ENCODE results near the gene HSPB1. TPM values are rescaled to one million over a fixed set of nuclear protein-coding genes. Genes with fewer than 3 reads are reported as not detected.
A peak's percentile ranks its signal among the peaks of the same experiment; 100 is the strongest.
"Not testable (repeated sequence)": the region's sequence is repeated elsewhere in the genome, so short reads cannot be mapped to it uniquely, and the experiment has no call there.

The HSPB1 gene
- total RNA-seq (2014; rRNA removed; shearing (Covaris generic)): 84.7 and 92.2 TPM in 2 replicates
- 925 and 1,406 TPM in 2 replicates for polyA plus RNA-seq (2015; cell fraction: cytosol; rRNA removed)
- polyA plus RNA-seq (2015; cell fraction: nucleus; rRNA removed): 91.6 and 136 TPM in 2 replicates

DNA sequence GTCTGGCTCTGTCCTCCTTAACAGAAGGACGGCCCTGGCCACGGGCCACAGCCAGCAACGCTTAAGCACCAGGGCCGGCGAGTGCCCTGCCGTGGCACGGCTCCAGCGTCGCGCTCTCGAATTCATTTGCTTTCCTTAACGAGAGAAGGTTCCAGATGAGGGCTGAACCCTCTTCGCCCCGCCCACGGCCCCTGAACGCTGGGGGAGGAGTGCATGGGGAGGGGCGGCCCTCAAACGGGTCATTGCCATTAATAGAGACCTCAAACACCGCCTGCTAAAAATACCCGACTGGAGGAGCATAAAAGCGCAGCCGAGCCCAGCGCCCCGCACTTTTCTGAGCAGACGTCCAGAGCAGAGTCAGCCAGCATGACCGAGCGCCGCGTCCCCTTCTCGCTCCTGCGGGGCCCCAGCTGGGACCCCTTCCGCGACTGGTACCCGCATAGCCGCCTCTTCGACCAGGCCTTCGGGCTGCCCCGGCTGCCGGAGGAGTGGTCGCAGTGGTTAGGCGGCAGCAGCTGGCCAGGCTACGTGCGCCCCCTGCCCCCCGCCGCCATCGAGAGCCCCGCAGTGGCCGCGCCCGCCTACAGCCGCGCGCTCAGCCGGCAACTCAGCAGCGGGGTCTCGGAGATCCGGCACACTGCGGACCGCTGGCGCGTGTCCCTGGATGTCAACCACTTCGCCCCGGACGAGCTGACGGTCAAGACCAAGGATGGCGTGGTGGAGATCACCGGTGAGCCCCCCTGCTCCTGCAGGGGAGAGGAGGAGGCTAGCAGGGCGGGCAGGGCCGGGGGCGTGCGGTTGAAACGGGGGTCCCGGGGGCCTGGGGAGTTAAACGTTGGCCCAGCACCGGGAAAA, at the start of gene HSPB1:
Gene HSPB1 (plus strand): TSS at position 327 of the 855 bp plus-strand sequence. CDS start 40 bp downstream, at position 367.
- in situ Hi-C loops (cut with HindIII; ENCODE audit: low pct_unique_long_range_greater_than_20kb, low sequenced_read_pairs): no loop called here
- peak; percentile 94 for DNase-seq (ENCODE audit: low read depth, low spot score)

DNA sequence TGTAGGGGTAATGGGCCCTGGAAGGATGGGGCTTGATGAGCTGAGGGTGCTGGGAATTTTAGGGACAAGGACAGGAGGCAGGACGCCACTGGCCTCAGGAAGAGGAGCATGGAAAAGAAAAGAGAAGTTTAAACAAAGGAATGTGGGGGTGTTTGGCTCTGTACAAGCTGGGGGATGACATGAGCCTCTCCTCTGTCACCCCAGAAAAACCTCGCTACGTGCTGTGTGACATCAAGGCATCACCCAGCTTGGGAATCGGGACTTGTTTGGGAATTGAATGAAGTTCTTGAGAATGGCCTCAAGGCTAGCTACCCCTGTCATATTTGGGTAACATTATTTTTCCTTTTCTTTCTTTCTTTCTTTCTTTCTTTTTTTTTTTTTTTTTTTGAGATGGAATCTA, 47.7 kb upstream of the HSPB1 start:
- in situ Hi-C loops (cut with HindIII; ENCODE audit: low pct_unique_long_range_greater_than_20kb, low sequenced_read_pairs): no loop called here
- no peak for DNase-seq (ENCODE audit: low read depth, low spot score)

DNA sequence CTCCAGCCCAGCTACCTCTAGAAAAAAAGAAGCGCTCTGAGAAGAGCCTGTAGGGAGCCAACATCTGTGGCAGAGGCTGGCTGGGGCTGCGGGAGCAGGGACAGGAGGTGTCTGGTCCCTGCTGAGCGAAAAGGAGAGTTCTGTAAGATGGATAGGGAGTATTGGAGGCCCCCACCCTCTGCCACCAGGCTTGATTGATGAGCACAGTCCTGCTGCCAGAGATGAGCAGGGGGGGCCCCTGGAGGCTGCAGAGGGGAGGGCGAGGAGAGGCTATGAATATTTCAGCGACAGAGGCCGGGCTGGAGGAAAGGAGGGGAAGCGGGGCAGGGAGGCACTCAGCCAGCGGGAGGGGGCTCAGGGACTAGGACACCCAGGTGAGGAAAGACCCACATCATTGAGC, 44.5 kb upstream of the HSPB1 start:
- in situ Hi-C loops (cut with HindIII; ENCODE audit: low pct_unique_long_range_greater_than_20kb, low sequenced_read_pairs): no loop called here
- no peak for DNase-seq (ENCODE audit: low read depth, low spot score)

DNA sequence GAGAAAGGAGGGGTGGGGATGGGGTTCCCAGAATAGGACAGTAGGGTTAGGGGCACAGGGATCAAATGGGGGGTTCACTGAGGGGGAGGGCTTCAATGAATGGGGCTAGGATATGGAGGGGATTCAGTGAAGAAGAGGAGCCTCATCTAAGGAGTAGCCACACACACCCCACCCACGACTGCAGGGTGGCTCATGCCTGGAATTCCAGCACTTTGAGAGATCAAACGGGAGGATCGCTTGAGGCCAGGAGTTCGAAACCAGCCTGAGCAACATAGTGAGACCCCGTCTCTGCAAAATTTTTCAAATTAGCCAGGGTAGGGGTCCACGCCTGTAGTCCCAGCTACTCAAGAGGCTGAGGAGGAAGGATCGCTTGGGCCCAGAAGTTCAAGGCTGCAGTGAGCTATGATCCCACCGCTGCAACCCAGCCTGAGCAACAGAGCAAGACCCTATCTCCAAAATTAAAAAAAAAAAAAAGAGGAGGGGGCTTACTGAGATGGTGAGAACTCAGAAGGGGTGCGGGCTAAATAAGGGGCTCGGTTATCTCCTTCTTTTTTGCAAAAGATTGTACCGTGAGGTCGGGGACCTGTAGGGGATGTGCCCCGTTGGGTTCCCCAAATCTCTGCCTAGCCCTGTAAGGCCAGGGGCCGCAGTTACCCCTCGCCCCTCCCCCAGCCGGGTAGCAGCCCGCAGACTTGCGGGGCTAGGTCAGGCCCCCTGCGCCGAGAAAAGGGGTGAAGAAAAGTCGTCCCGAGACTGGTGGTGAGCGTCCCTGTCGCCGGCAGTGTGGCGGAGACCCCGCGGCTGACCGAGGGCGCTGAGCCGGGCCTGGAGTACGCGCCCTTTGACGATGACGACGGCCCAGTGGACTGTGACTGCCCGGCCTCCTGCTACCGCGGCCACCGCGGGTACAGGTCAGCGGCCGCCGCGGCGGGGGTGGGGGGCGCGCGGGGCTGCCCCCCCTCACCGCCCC, 43.1 kb upstream of the HSPB1 start:
- in situ Hi-C loops (cut with HindIII; ENCODE audit: low pct_unique_long_range_greater_than_20kb, low sequenced_read_pairs): no loop called here
- DNase-seq (ENCODE audit: low read depth, low spot score): no peak

DNA sequence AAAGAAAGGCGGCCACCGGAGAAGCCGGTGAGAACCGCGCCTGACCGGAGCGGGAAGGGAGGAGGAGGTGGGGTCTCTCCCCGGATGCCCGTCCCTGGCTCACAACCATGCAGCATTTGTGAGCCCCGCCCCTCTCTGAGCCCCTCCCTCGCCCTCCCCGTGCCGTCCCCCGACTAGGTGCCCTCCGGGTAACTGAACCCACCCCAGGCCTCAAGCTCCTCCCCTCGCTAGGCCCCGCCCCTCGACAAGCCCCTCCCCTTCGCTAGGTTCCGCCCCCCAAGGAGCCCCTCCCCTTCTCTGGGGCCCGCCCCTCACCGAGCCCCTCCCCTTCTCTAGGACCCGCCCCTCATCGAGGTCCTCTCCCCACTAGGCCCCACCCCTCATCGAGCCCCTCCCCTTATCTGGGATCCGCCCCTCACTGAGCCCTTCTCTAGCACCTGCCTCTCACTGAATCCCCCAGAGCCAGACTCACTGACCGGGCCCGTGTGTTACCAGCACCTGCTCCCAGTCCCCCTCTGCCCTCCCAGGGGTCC, 42.2 kb upstream of the HSPB1 start:
- in situ Hi-C loops (cut with HindIII; ENCODE audit: low pct_unique_long_range_greater_than_20kb, low sequenced_read_pairs): no loop called here

DNA sequence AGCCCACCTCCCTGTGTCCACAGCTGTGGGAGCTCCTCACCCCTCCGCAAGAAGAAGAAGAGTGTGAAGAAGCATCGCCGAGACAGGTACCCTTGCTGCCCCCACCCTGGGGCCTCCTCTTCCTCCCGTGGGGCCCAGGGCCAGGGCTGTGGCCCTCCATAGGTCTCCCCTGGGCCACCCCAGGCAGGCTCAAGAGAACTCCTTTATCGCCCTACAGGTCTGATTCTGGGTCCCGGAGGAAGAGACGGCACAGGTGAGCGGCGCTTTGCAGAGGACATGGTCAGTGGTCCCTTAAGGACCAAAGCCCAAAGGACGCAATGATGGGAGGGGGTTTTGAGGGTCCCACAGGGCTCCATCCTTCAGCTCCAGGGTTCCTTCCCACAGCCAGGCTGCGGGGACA, 41.1 kb upstream of the HSPB1 start:
- DNase-seq (ENCODE audit: low read depth, low spot score): no peak
- in situ Hi-C loops (cut with HindIII; ENCODE audit: low pct_unique_long_range_greater_than_20kb, low sequenced_read_pairs): no loop called here

More for the DNA sequence above, 42.2 kb upstream of the HSPB1 start:
- peak; percentile 86 for DNase-seq (ENCODE audit: low read depth, low spot score)

DNA sequence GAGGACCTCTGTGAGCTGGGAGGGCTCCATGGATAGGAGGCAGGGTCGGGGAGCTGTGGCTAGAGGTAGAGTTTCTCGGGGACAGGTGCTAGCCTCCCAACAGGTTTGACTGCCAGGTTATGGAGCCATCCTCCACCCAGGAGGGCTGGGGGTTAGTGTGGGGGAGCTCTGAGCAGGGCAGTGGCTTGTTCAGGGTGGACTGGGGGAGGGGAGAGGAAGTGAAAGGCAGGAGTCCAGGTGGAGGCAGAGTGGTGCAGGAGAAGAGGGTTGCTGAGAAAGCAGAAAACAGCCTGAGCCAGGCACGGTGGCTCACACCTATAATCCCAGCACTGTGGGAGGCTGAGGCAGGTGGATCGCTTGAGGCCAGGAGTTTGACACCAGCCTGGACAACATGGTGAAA, 40.5 kb upstream of the HSPB1 start:
- in situ Hi-C loops (cut with HindIII; ENCODE audit: low pct_unique_long_range_greater_than_20kb, low sequenced_read_pairs): no loop called here
- DNase-seq (ENCODE audit: low read depth, low spot score): no peak

DNA sequence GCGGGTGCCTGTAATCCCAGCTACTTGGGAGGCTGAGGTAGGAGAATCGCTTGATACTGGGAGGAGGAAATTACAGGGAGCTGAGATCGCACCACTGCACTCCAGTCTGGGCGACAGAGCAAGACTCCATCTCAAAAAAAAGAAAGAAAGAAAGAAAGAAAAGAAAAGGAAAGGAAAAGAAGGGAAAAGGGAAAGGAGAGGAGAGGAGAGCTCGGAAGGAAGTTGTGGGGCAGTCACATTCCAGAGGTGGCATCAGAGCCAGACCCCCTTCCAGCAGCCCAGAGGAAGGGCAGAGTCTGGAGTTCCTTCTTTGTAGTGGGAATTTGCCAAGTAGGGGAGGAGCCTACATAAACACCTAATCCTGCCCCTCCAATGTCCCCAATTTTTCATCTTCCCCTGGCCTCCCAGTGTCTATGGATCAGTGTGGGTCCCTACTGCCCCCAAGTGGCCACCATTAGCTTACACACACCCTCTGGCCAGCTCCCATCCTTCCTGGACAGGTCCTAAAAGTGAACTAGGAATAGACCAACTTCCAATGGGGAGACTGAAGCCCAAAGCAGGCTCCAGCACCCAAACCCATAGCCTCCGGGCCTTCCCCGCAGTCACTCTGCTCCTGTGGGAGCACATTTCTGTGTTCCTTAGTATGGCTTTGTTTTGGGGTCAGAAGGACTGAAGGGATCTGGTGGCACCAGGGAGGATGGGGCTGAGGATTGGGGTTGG, 39.6 kb upstream of the HSPB1 start:
- DNase-seq (ENCODE audit: low read depth, low spot score): peak; percentile 92
- in situ Hi-C loops (cut with HindIII; ENCODE audit: low pct_unique_long_range_greater_than_20kb, low sequenced_read_pairs): no loop called here

DNA sequence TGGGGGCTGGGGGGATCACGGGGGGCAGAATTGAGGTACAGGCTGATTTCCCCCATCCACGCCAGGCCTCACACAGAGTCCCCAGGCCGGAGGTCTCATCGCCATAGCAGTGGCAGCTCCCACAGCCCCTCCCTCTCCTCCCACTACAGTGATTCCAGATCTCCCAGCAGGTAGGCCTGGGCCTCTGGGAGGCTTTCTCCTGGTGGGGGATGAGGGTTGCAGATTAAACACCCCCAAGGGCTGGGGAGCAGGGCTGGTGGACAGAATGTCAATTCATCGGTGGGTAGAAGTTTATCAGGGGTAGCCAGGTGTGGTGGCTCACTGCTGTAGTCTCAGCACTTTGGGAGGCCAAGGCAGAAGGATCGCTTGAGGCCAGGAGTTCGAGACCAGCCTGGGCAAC, 37.2 kb upstream of the HSPB1 start:
- in situ Hi-C loops (cut with HindIII; ENCODE audit: low pct_unique_long_range_greater_than_20kb, low sequenced_read_pairs): no loop called here

DNA sequence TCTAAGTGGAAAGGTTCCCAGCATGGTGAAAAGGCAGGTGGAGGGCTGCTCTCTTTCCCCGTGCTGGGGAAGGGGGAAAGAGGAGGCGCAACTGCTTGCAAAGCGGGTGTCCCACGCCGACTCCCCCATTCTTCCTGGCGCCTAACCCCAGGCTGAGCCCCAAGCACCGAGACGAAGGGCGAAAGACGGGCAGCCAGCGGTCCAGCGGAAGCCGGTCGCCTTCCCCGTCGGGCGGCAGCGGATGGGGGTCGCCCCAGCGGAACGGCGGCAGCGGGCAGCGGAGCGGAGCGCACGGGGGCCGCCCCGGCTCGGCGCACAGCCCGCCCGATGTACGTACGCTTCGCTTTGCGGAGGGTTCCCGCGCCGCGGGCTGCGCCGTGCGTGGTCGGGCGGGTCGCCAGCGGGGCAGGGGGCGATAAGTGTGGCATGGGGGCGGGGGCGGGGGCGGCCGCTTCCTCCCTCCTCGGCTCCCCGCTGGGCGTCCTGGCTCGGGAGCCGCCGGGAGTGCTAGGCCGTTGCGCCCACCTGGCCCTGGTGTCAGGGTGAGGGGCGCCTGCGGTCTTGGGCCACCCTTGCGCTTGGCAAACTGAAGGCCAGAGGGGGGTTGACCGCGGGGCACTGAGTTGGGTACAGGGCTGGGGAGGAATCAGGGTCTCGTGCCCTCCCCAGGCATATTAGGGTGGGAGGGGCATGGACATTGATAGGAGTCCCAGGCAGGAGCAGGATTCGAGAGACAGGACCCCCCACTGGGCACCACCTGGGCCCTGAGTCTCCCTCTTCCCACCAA, 35.2 kb upstream of the HSPB1 start:
- DNase-seq (ENCODE audit: low read depth, low spot score): no peak
- in situ Hi-C loops (cut with HindIII; ENCODE audit: low pct_unique_long_range_greater_than_20kb, low sequenced_read_pairs): no loop called here

More for the DNA sequence above, 37.2 kb upstream of the HSPB1 start:
- no peak for DNase-seq (ENCODE audit: low read depth, low spot score)

DNA sequence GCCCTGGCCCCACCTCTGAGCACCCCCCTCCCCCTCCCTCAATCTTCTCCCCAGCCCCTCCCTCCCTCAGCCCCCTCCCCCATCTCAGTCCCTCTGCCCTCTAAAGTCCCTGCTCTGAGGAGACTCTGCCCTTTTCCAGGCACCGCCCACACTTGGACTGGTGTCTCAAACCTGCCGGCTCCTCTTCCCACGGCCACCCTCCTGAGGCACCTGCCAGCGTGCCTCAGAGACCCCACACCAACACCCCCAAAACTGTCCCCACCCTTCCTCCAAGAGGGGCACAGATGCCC, 34.6 kb upstream of the HSPB1 start:
- DNase-seq (ENCODE audit: low read depth, low spot score): no peak
- in situ Hi-C loops (cut with HindIII; ENCODE audit: low pct_unique_long_range_greater_than_20kb, low sequenced_read_pairs): no loop called here

DNA sequence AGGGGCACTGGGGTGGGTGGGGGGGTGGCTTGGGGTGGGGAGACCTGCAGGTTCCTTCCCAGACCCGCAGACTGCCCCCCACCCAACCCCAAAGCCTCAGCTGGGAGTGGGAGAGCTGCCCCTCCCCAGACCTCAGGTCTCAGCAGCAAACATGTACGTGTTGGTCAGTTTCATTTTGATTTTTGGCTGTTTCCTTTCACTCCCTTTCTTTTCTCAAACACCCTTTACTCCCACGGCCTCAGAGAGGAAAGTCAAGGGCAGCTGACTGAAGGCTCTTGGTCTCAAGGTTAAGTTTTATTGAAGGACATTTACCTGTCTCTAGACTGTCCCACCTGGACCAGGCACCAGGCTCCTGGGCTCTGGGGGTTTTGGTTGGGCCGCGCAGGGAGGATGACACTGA, 34.1 kb upstream of the HSPB1 start:
- in situ Hi-C loops (cut with HindIII; ENCODE audit: low pct_unique_long_range_greater_than_20kb, low sequenced_read_pairs): no loop called here
- no peak for DNase-seq (ENCODE audit: low read depth, low spot score)

DNA sequence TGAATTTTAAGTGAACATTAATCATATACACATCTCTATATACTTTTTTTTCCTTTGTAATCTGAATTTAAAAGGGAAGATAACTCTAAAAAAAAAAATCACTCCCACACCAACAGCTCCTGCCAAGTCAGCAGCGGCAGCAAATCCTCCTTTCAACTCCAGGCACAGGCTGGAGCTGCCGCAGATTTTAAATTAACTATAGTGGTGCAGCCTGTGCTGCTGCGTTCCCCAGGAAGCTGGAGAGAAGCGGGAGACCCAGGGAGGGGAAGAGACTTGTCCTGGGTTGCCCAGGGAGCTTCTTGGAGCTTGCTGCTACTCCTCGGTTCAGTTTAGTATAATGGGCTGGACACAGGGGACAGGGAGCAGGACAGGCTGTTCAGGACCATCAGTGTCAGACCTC, 32.6 kb upstream of the HSPB1 start:
- in situ Hi-C loops (cut with HindIII; ENCODE audit: low pct_unique_long_range_greater_than_20kb, low sequenced_read_pairs): no loop called here
- no peak for DNase-seq (ENCODE audit: low read depth, low spot score)

DNA sequence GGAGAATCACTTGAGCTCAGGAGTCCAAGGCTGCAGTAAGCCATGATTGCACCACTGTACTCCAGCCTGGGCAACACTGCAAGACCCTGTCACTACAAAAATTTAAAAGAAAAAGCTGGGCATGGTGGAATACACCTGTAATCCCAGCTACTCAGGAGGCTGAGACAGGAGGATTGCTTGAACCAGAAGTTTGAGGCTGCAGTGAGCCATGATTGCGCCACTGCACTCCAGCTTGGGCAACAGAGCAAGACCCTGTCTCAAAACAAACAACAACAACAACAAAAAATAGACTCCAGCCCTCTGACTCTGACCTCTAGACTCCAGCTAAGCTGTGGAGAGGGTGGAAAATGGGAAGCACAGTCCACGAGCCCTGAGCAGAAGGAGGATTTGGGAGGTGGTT, 31.1 kb upstream of the HSPB1 start:
- in situ Hi-C loops (cut with HindIII; ENCODE audit: low pct_unique_long_range_greater_than_20kb, low sequenced_read_pairs); DNase-seq (ENCODE audit: low read depth, low spot score): not testable (repeated sequence)

DNA sequence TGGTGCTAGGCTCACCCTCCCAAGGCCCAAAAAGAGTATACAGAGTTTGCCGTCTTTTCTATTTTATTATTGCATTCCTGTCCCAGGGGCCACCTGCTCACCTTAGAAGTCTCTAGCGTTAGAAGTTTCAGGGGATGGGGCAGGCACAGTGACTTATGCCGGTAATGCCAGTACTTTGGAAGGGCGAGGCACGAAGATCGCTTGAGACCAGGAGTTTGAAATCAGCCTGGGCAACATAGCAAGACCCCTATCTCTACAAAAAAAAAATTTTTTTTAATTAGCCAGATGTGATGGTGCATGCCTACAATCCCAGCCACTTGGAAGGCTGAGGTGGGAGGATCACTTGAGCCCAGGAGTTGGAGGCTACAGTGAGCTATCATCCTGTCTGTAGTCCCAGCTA, 30.3 kb upstream of the HSPB1 start:
- no peak for DNase-seq (ENCODE audit: low read depth, low spot score)
- in situ Hi-C loops (cut with HindIII; ENCODE audit: low pct_unique_long_range_greater_than_20kb, low sequenced_read_pairs): no loop called here

DNA sequence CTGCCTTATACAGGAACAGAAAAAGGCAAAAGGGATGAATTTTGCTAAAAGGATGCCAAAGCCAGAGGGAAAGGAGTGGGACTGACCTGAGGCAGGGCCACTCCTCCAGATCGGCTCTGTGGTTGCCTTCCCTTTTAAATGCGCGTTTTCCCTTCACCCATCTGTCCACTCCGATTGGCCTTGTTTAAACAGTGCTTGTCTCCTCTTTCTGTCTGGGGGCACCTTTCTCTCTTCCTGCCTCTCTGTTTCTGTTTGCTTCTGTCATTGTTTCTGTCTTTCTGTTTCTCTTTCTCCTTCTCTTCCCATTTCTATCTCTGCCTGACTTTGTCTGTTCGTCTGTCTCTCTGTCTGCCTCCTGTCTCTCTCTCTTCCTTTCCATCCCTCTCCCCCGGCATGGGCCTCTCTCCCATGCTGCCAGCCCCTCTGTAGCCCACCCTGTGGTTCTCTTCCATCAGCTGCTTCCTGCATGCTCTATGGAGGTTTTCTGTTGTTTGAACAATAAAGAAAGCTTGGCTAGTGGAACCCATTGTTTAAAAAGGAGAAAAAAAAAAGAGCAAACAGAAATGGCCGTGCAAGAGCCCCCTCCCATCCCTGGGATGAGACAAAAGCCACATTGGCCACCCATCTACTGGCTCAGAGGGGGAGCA, 29.5 kb upstream of the HSPB1 start:
- DNase-seq (ENCODE audit: low read depth, low spot score): no peak

More for the DNA sequence above, 29.5 kb upstream of the HSPB1 start:
- in situ Hi-C loops (cut with HindIII; ENCODE audit: low pct_unique_long_range_greater_than_20kb, low sequenced_read_pairs): no loop called here

Data from SK-MEL-5 (cell line).